Uterus (tissue), 2 donors: ENCODE measurements around the gene PLP2.

Experiments used
- POLR2A ChIP-seq, 2 donors: fragments of 450-650 bp; IDR thresholded peaks; one replicate each; pipeline ENCODE4 v1.6.1; 2016; ENCODE audit warnings: antibody characterized with exemption in 2 of 2, mild to moderate bottlenecking in 1 of 2, moderate library complexity in 1 of 2
- TF ChIP-seq, protein P1 (sequence below), 4 experiments: fragments of 200-600 bp in 2 of 4; fragments of 450-650 bp in 2 of 4; sonication (generic) in 2 of 4; IDR thresholded peaks; one replicate each; pipeline ENCODE4 v1.5.1; 2016 to 2019; ENCODE audit warnings: antibody characterized with exemption in 4 of 4, mild to moderate bottlenecking in 2 of 4, moderate library complexity in 1 of 4

DNA sequence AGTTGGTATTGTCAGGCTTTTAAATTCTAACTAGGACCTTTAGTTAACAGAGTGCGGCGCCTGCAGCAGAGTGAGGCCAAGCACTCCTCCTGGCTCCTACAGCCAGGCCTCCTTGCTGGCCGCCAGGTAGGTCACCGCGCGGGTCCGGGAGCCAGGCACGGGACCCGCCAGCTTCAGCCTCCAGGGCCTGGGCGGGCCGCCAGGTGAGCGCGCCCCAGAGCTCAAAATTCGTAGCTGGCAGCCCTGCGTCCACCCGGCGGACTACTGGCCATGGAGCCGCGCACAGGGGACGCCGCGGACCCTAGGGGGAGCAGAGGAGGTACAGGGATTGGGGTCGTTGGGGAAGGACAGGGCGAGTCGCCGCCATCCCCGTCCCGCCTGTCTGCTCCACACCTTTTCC lies 9.1 kb upstream of the PLP2 start, which contains the start of gene MAGIX:
- TF ChIP-seq, protein P1, sequence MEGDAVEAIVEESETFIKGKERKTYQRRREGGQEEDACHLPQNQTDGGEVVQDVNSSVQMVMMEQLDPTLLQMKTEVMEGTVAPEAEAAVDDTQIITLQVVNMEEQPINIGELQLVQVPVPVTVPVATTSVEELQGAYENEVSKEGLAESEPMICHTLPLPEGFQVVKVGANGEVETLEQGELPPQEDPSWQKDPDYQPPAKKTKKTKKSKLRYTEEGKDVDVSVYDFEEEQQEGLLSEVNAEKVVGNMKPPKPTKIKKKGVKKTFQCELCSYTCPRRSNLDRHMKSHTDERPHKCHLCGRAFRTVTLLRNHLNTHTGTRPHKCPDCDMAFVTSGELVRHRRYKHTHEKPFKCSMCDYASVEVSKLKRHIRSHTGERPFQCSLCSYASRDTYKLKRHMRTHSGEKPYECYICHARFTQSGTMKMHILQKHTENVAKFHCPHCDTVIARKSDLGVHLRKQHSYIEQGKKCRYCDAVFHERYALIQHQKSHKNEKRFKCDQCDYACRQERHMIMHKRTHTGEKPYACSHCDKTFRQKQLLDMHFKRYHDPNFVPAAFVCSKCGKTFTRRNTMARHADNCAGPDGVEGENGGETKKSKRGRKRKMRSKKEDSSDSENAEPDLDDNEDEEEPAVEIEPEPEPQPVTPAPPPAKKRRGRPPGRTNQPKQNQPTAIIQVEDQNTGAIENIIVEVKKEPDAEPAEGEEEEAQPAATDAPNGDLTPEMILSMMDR (IDR thresholded peaks at IDR 0.05) = no peak
- TF ChIP-seq POLR2A (IDR thresholded peaks at IDR 0.05) = no peak
